ENCODE results near the gene EMX2. TPM values are rescaled to one million over a fixed set of nuclear protein-coding genes. Genes with fewer than 3 reads are reported as not detected.

EMX2 gene
- polyA plus RNA-seq, 3 donors, result not detected

DNA sequence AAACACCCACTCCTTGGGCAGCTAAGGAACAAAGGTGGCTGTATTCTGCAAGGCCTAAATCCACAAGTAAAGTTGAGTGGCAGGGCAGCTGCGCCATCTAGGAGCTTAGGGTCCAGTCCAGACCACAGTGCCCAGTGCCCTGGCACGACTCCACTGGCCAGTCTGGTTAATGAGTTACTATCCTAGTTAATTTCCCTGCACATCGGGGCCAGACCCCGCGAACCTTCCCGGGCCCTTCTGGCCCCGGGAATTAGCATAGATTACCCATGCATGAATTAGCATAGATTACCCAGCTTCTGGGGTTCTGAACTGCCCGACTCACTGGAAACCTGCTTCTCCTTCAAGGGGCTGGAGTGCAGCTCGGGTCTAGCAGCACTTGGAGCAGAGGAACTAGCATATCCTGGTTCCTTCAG is 3.2 kb upstream of the EMX2 start:
- Mint-ChIP-seq H3K4me1 (peaks cover 30% of the 10 kb centered on the region), H3K9me3 (peaks cover 0 to 20% (median 9%) of the 10 kb centered on the region in 7 donors), H3K27ac (no peak overlapping the region), H3K36me3 (peaks cover 0 to 2% of the 10 kb centered on the region in 2 donors), H3K4me3 (peak overlapping the region in 1 of 2 donors; percentile 55), H3K27me3 (ENCODE audit: low read depth in 3 of 3) (peaks cover 95 to 100% (median 98%) of the 10 kb centered on the region in 3 donors)
- Histone ChIP-seq H4K20me1 (ENCODE audit: insufficient read depth, low read length) (no peaks in the 10 kb centered on the region), H3K4me3 (replicated peaks in 1 of 3; ENCODE audit: low read depth in 2 of 3, low read length in 3 of 3) (no peak overlapping the region), H3K4me2 (replicated peaks; ENCODE audit: extremely low read depth, low read length, poor library complexity, severe bottlenecking) (no peak overlapping the region), H3K27me3 (ENCODE audit: control insufficient read depth in 2 of 2, insufficient read depth in 2 of 2, low read length in 2 of 2) (peaks cover 79 to 95% of the 10 kb centered on the region in 2 donors), H3K9ac (ENCODE audit: insufficient read depth, low read length, poor library complexity, severe bottlenecking) (no peak overlapping the region), H3K4me1 (ENCODE audit: control insufficient read depth in 1 of 2, insufficient read depth in 2 of 2, low read length in 2 of 2) (peaks cover 10 to 24% of the 10 kb centered on the region in 2 donors), H2AFZ (ENCODE audit: insufficient read depth, low read depth, low read length, poor library complexity, severe bottlenecking) (no peak overlapping the region), H3K36me3 (replicated peaks in 1 of 2; ENCODE audit: control insufficient read depth in 1 of 2, insufficient read depth in 2 of 2, low read length in 2 of 2) (no peaks in the 10 kb centered on the region), H3K27ac (ENCODE audit: low read depth in 1 of 2, low read length in 2 of 2) (no peak overlapping the region), H3K79me2 (ENCODE audit: insufficient read depth, low read length) (no peaks in the 10 kb centered on the region), H3K9me3 (replicated peaks in 1 of 2; ENCODE audit: control insufficient read depth in 1 of 2, insufficient read depth in 1 of 2, low read length in 2 of 2) (peaks cover 0 to 56% of the 10 kb centered on the region in 2 donors)
- intact Hi-C loops (cut with micrococcal nuclease), result no loop called here
- no peak for DNase-seq
- no peak for TF ChIP-seq CTCF (IDR thresholded peaks at IDR 0.05)
- 6% methylated on average over 9 of the region's 9 CpGs for WGBS (ENCODE audit: insufficient coverage)

DNA sequence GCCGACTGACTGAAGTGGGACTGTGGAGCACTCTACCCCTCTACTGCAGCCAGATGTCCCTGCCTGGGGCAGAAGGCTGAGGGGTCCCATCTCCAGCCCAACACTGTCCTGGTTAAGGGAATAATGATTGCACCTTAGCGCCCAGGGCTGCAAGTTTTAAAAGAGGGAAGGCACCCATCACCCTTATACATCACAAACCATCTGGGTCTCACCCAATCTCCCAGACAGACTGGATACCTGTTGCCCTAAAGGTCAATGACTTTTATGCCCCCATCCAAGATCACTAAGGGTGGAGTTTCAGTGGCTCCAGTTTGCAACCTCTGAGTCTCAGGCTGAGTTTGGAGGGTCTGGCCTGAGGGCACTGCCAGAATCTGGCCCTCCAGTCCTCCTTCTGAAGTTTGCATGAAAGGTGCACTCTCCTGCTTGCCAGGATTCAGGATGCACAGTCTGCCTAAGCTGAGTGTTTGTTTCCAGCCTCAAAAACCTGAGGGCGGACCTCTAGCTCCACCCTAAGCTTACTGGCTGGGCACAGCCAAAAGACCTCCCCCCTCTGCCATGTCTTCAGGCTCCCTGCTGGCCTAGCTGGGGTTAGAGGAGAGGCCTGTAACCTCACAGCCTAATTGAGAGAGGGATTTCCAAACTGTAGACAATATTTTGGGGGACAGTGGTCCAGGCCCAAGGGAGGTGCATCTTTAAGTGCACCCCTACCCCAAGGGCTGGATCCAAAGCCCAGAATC is 2.5 kb upstream of the EMX2 start:
- H4K20me1 ChIP-seq (ENCODE audit: insufficient read depth, low read length), result no peaks in the 10 kb centered on the region
- H3K27me3 ChIP-seq (ENCODE audit: control insufficient read depth in 2 of 2, insufficient read depth in 2 of 2, low read length in 2 of 2), result peaks cover 78 to 95% of the 10 kb centered on the region in 2 donors
- H3K4me3 Mint-ChIP-seq, result peak overlapping the region in 1 of 2 donors; percentile 82
- H3K4me3 ChIP-seq (replicated peaks in 1 of 3; ENCODE audit: low read depth in 2 of 3, low read length in 3 of 3), result no peak overlapping the region
- no peak overlapping the region for H3K9ac ChIP-seq (ENCODE audit: insufficient read depth, low read length, poor library complexity, severe bottlenecking)
- H3K4me2 ChIP-seq (replicated peaks; ENCODE audit: extremely low read depth, low read length, poor library complexity, severe bottlenecking), result no peak overlapping the region
- H3K36me3 ChIP-seq (replicated peaks in 1 of 2; ENCODE audit: control insufficient read depth in 1 of 2, insufficient read depth in 2 of 2, low read length in 2 of 2), result no peaks in the 10 kb centered on the region
- WGBS (ENCODE audit: insufficient coverage), result 30% methylated on average over 2 of the region's 3 CpGs
- no peak for DNase-seq
- peaks cover 34% of the 10 kb centered on the region for H3K4me1 Mint-ChIP-seq
- intact Hi-C loops (cut with micrococcal nuclease), result no loop called here
- H3K27ac Mint-ChIP-seq, result no peak overlapping the region
- peaks cover 95 to 100% (median 98%) of the 10 kb centered on the region in 3 donors for H3K27me3 Mint-ChIP-seq (ENCODE audit: low read depth in 3 of 3)
- H3K36me3 Mint-ChIP-seq, result peaks cover 0 to 2% of the 10 kb centered on the region in 2 donors
- H3K9me3 ChIP-seq (replicated peaks in 1 of 2; ENCODE audit: control insufficient read depth in 1 of 2, insufficient read depth in 1 of 2, low read length in 2 of 2), result peaks cover 0 to 54% of the 10 kb centered on the region in 2 donors
- peaks cover 0 to 23% (median 11%) of the 10 kb centered on the region in 7 donors for H3K9me3 Mint-ChIP-seq
- no peak for TF ChIP-seq CTCF (IDR thresholded peaks at IDR 0.05)
- peaks cover 8 to 22% of the 10 kb centered on the region in 2 donors for H3K4me1 ChIP-seq (ENCODE audit: control insufficient read depth in 1 of 2, insufficient read depth in 2 of 2, low read length in 2 of 2)
- no peak overlapping the region for H3K27ac ChIP-seq (ENCODE audit: low read depth in 1 of 2, low read length in 2 of 2)
- no peak overlapping the region for H2AFZ ChIP-seq (ENCODE audit: insufficient read depth, low read depth, low read length, poor library complexity, severe bottlenecking)
- H3K79me2 ChIP-seq (ENCODE audit: insufficient read depth, low read length), result no peaks in the 10 kb centered on the region

Measured in CD14-positive monocyte (primary cell).